B cell (primary cell): ENCODE measurements around the gene ATG7. TPM values are rescaled to one million over a fixed set of nuclear protein-coding genes. Genes with fewer than 3 reads are reported as not detected.

Source experiments
- ATAC-seq: fragments of 200-7000 bp; cut with Tn5 transposase; one replicate; pipeline ENCODE4 v1.10.0; 2021; ENCODE audit warnings: low read depth, mild to moderate bottlenecking, moderate number of reproducible peaks, moderate library complexity
- CTCF ChIA-PET: fragments of 350-600 bp; sonication (Branson Sonifier 250); formaldehyde crosslinking; loops from one replicate; lab custom pipeline; 2021; ENCODE audit warnings: antibody characterized with exemption, inconsistent platforms; lab: Charles Lee
- POLR2A ChIA-PET: fragments of 350-600 bp; sonication (Branson Sonifier 250); formaldehyde crosslinking; loops from one replicate; lab custom pipeline; 2021; ENCODE audit warnings: antibody characterized with exemption; lab: Charles Lee
- DNase-seq: peaks from one replicate; pipeline ENCODE4 v3.0.0; 2013
- H2AFZ ChIP-seq: 2 replicates; pipeline ENCODE4 v1.6.1; 2012; ENCODE audit warnings: mild to moderate bottlenecking, low read depth, low read length; ENCODE audit not compliant: insufficient read depth, poor library complexity, severe bottlenecking
- H3K27ac ChIP-seq, 2 donors: 1 replicate in 1 of 2; 2 replicates in 1 of 2; pipeline ENCODE4 v1.5.1; 2012 to 2013; ENCODE audit warnings: low read length in 2 of 2, mild to moderate bottlenecking in 2 of 2, moderate library complexity in 1 of 2
- H3K27me3 ChIP-seq, 4 experiments: fragments of 200-600 bp in 1 of 4; sonication (generic) in 1 of 4; replicated peaks in 1 of 4; 1 replicate in 2 of 4; 2 replicates in 2 of 4; pipeline versions ENCODE4 v1.6.1 to v1.7.0; 2013 to 2016; ENCODE audit warnings: low read length in 3 of 4, mild to moderate bottlenecking in 2 of 4, mixed read lengths in 1 of 4, moderate library complexity in 1 of 4; ENCODE audit not compliant: insufficient read depth in 4 of 4, control insufficient read depth in 3 of 4; ENCODE audit errors: control extremely low read depth in 1 of 4
- H3K36me3 ChIP-seq, 2 experiments: replicated peaks in 1 of 2; 1 replicate in 1 of 2; 2 replicates in 1 of 2; pipeline versions ENCODE4 v1.6.1 to v1.7.1; 2013; ENCODE audit warnings: low read length in 1 of 2; ENCODE audit not compliant: insufficient read depth in 2 of 2, control insufficient read depth in 1 of 2; ENCODE audit errors: control extremely low read depth in 1 of 2, extremely low read depth in 1 of 2
- H3K4me1 ChIP-seq, 2 donors: fragments of 200-600 bp in 1 of 2; sonication (generic) in 1 of 2; 1 replicate in 1 of 2; 2 replicates in 1 of 2; pipeline versions ENCODE4 v1.5.1 to v1.6.1; 2013 to 2017; ENCODE audit warnings: low read length in 2 of 2; ENCODE audit not compliant: control insufficient read depth in 2 of 2, insufficient read depth in 2 of 2
- H3K4me2 ChIP-seq: replicated peaks from 2 replicates; pipeline ENCODE3; 2012; ENCODE audit warnings: mild to moderate bottlenecking, low read depth, low read length; ENCODE audit not compliant: poor library complexity, severe bottlenecking
- H3K4me3 ChIP-seq, 5 experiments: fragments of 200-600 bp in 1 of 5; sonication (generic) in 1 of 5; 1 replicate in 3 of 5; 2 replicates in 2 of 5; pipeline versions ENCODE4 v1.5.1 to v1.7.0; 2011 to 2016; ENCODE audit warnings: low read length in 4 of 5, mild to moderate bottlenecking in 4 of 5, low read depth in 2 of 5, control low read depth in 1 of 5, moderate library complexity in 1 of 5; ENCODE audit not compliant: insufficient read depth in 1 of 5; ENCODE audit errors: control extremely low read depth in 1 of 5, extremely low read depth in 1 of 5
- H3K79me2 ChIP-seq: fragments of 200-600 bp; sonication (generic); one replicate; pipeline ENCODE4 v1.6.0; 2016; ENCODE audit warnings: low read length; ENCODE audit not compliant: control insufficient read depth, insufficient read depth
- H3K9ac ChIP-seq: fragments of 200-600 bp; sonication (generic); 2 replicates; pipeline ENCODE4 v1.6.1; 2017; ENCODE audit warnings: mild to moderate bottlenecking, low read length, moderate library complexity
- H3K9me3 ChIP-seq, 3 donors: one replicate each; pipeline versions ENCODE4 v1.6.1 to v1.7.1; 2013; ENCODE audit warnings: low read length in 2 of 3; ENCODE audit not compliant: control insufficient read depth in 2 of 3, insufficient read depth in 1 of 3; ENCODE audit errors: control extremely low read depth in 1 of 3
- H4K20me1 ChIP-seq: 2 replicates; pipeline ENCODE4 v1.6.0; 2012; ENCODE audit warnings: mild to moderate bottlenecking, low read length; ENCODE audit not compliant: insufficient read depth, control insufficient read depth, poor library complexity, severe bottlenecking
- H3K27ac Mint-ChIP-seq: one replicate; pipeline ENCODE4 v1.8.0; 2021; ENCODE audit warnings: mixed read lengths
- H3K27me3 Mint-ChIP-seq: one replicate; pipeline ENCODE4 v1.8.0; 2021; ENCODE audit warnings: mixed read lengths
- H3K4me1 Mint-ChIP-seq: one replicate; pipeline ENCODE4 v1.8.0; 2021; ENCODE audit warnings: mixed read lengths
- H3K4me3 Mint-ChIP-seq: one replicate; pipeline ENCODE4 v1.8.0; 2021; ENCODE audit warnings: mixed read lengths
- H3K9me3 Mint-ChIP-seq: one replicate; pipeline ENCODE4 v1.8.0; 2022; ENCODE audit warnings: mixed read lengths; ENCODE audit not compliant: insufficient read depth
- CTCF ChIP-seq: fragments of 200-600 bp; IDR thresholded peaks from one replicate; pipeline ENCODE4 v1.8.0; 2022; ENCODE audit warnings: antibody characterized with exemption, mild to moderate bottlenecking
- EZH2 ChIP-seq: IDR thresholded peaks from 2 replicates; pipeline ENCODE4 v1.6.1; 2012; ENCODE audit warnings: borderline replicate concordance, low read depth, mild to moderate bottlenecking, moderate library complexity, low read length; ENCODE audit not compliant: insufficient read depth, poor library complexity, severe bottlenecking
- WGBS: methylation state at CpG from one replicate; pipeline ENCODE4 v1.1.5; 2013; ENCODE audit warnings: missing lambda C conversion rate; ENCODE audit not compliant: insufficient coverage; 5-methylcytosine and 5-hydroxymethylcytosine counted together
- intact Hi-C: fragments of 100-400 bp; cut with micrococcal nuclease; formaldehyde crosslinking; loops from one replicate; pipeline ENCODE4 v1.10.0; 2022
- polyA plus RNA-seq: library from polyadenylated mRNA; depleted of rRNA; stranded (reverse); fragments of >200 nt; gene quantifications from 2 replicates; pipeline ENCODE4 v1.2.3, GENCODE V29; 2012
- total RNA-seq, 2 donors: library from RNA; stranded (reverse); fragments of 120-200 nt in 1 of 2; gene quantifications; 1 replicate in 1 of 2; 2 replicates in 1 of 2; pipeline versions ENCODE4 v1.2.3 to v1.2.4, GENCODE V29; 2013 to 2022

Gene ATG7
- total and polyA plus RNA-seq, 2 donors (not counting 1 experiment from before 2014, with no cell fraction given) = 13.9 to 66.4 TPM

GRCh38 chr3:11532931-11533391 lies 260.8 kb downstream of the ATG7 start:
- ChIA-PET CTCF (no interaction called here), POLR2A (no interaction called here)
- no peaks in the 10 kb centered on the region for H3K4me1 Mint-ChIP-seq
- no peak overlapping the region for H3K27ac ChIP-seq
- no peak overlapping the region for H3K9ac ChIP-seq
- ATAC-seq (no peak), DNase-seq (no peak)
- H3K79me2 ChIP-seq = no peaks in the 10 kb centered on the region
- 100% methylated on average over 8 of the region's 9 CpGs for WGBS
- no peak overlapping the region for H3K4me2 ChIP-seq
- TF ChIP-seq EZH2 (no peak), CTCF (no peak)
- H3K27me3 ChIP-seq = no peaks in the 10 kb centered on the region
- no peak overlapping the region for H2AFZ ChIP-seq
- H3K4me1 ChIP-seq = no peaks in the 10 kb centered on the region
- no peak overlapping the region for H3K27ac Mint-ChIP-seq
- no peaks in the 10 kb centered on the region for H3K9me3 Mint-ChIP-seq
- no peaks in the 10 kb centered on the region for H3K27me3 Mint-ChIP-seq
- intact Hi-C loops = no loop called here
- no peaks in the 10 kb centered on the region for H3K9me3 ChIP-seq
- H3K36me3 ChIP-seq = no peaks in the 10 kb centered on the region
- no peaks in the 10 kb centered on the region for H4K20me1 ChIP-seq
- no peak overlapping the region for H3K4me3 Mint-ChIP-seq
- no peak overlapping the region for H3K4me3 ChIP-seq

GRCh38 chr3:11534011-11534792 lies 262.0 kb downstream of the ATG7 start:
- no peak for DNase-seq
- CTCF ChIA-PET = no interaction called here
- H4K20me1 ChIP-seq = no peaks in the 10 kb centered on the region
- no peaks in the 10 kb centered on the region for H3K79me2 ChIP-seq
- H3K4me3 ChIP-seq = no peak overlapping the region
- ATAC-seq = no peak
- H3K27ac ChIP-seq = no peak overlapping the region
- Mint-ChIP-seq H3K4me3 (no peak overlapping the region), H3K9me3 (no peaks in the 10 kb centered on the region), H3K27ac (no peak overlapping the region), H3K4me1 (no peaks in the 10 kb centered on the region), H3K27me3 (no peaks in the 10 kb centered on the region)
- H3K4me2 ChIP-seq = no peak overlapping the region
- no peaks in the 10 kb centered on the region for H3K36me3 ChIP-seq
- no peaks in the 10 kb centered on the region for H3K9me3 ChIP-seq
- H3K4me1 ChIP-seq = no peaks in the 10 kb centered on the region
- intact Hi-C loops = no loop called here
- 93% methylated on average over 21 of the region's 21 CpGs for WGBS
- POLR2A ChIA-PET = no interaction called here
- H2AFZ ChIP-seq = no peak overlapping the region
- H3K9ac ChIP-seq = no peak overlapping the region
- no peaks in the 10 kb centered on the region for H3K27me3 ChIP-seq
- TF ChIP-seq CTCF (no peak), EZH2 (no peak)
